GM12878 (cell line): ENCODE measurements around the gene MAGI2. TPM values are rescaled to one million over a fixed set of nuclear protein-coding genes. Genes with fewer than 3 reads are reported as not detected.

Experiments used
- ATAC-seq: fragments of 200-7000 bp; cut with Tn5 transposase; 3 replicates; pipeline ENCODE4 v1.9.1; 2020; ENCODE audit warnings: mild to moderate bottlenecking, moderate library complexity
- BruUV-seq: library from RNA; stranded (reverse); fragments of 400-500 nt; replicated peaks from 2 replicates; lab custom pipeline; 2021; lab: Mats Ljungman, UMichigan
- CTCF ChIA-PET: fragments of 300-600 bp; sonication (Branson Sonifier 250); formaldehyde crosslinking; extraction: SDS; loops from one replicate; lab custom pipeline; 2021; ENCODE audit warnings: inconsistent platforms; lab: Yijun Ruan, JAX
- POLR2A ChIA-PET: fragments of 350-600 bp; formaldehyde crosslinking; extraction: SDS; loops from one replicate; lab custom pipeline; 2021; ENCODE audit warnings: inconsistent platforms; lab: Charles Lee
- RAD21 ChIA-PET: fragments of 300-600 bp; sonication (Branson Sonifier 250); formaldehyde crosslinking; loops from one replicate; lab custom pipeline; 2023; ENCODE audit warnings: antibody characterized with exemption; ENCODE audit not compliant: unreplicated experiment; lab: Charles Lee
- SMC1A ChIA-PET: fragments of 300-600 bp; sonication (Branson Sonifier 250); formaldehyde crosslinking; loops from one replicate; lab custom pipeline; 2023; ENCODE audit not compliant: unreplicated experiment, uncharacterized antibody; lab: Charles Lee
- DNase-seq: peaks from one replicate; pipeline ENCODE4 v3.0.0-alpha.2; 2011; ENCODE audit warnings: low read depth, low spot score
- FAIRE-seq: peaks from 3 replicates; lab custom pipeline; 2011; peaks lifted over from hg19 to GRCh38; lab: Jason Lieb, UNC
- H2AFZ ChIP-seq: 2 replicates; pipeline ENCODE4 v1.6.0; 2011; ENCODE audit warnings: low read depth, low read length, control low read depth; ENCODE audit not compliant: control insufficient read depth
- H3K27ac ChIP-seq: 2 replicates; pipeline ENCODE4 v1.5.1; 2011; ENCODE audit warnings: control low read depth; ENCODE audit not compliant: control insufficient read depth, insufficient read depth
- H3K27me3 ChIP-seq, 2 experiments: replicated peaks in 1 of 2; 2 replicates each; pipeline versions ENCODE4 v1.6.0 to v1.6.1; 2011; ENCODE audit warnings: low read length in 1 of 2; ENCODE audit not compliant: control insufficient read depth in 2 of 2, insufficient read depth in 2 of 2
- H3K36me3 ChIP-seq, 2 experiments: 2 replicates each; pipeline ENCODE4 v1.5.1; 2011; ENCODE audit warnings: low read length in 1 of 2; ENCODE audit not compliant: control insufficient read depth in 2 of 2, insufficient read depth in 2 of 2
- H3K4me1 ChIP-seq: 2 replicates; pipeline ENCODE4 v1.6.1; 2011; ENCODE audit warnings: mild to moderate bottlenecking, low read length, moderate library complexity, mixed read lengths; ENCODE audit not compliant: control insufficient read depth, insufficient read depth
- H3K4me2 ChIP-seq: 2 replicates; pipeline ENCODE4 v1.6.0; 2011; ENCODE audit warnings: control low read depth; ENCODE audit not compliant: control insufficient read depth, insufficient read depth
- H3K4me3 ChIP-seq: fragments of 200-600 bp; sonication (generic); 2 replicates; pipeline ENCODE4 v1.5.1; 2016
- H3K79me2 ChIP-seq: 2 replicates; pipeline ENCODE4 v1.6.0; 2011; ENCODE audit warnings: low read length; ENCODE audit not compliant: control insufficient read depth, insufficient read depth
- H3K9ac ChIP-seq: 2 replicates; pipeline ENCODE4 v1.8.0; 2011; ENCODE audit warnings: low read length, control low read depth, mixed read lengths; ENCODE audit not compliant: control insufficient read depth, insufficient read depth
- H3K9me3 ChIP-seq: replicated peaks from 3 replicates; pipeline ENCODE4 v1.5.1; 2011; ENCODE audit warnings: mild to moderate bottlenecking, low read length; ENCODE audit not compliant: control insufficient read depth, insufficient read depth
- H4K20me1 ChIP-seq: 2 replicates; pipeline ENCODE4 v1.6.0; 2011; ENCODE audit not compliant: control insufficient read depth, insufficient read depth
- EZH2 ChIP-seq: IDR thresholded peaks from 2 replicates; pipeline ENCODE4 v1.6.1; 2012; ENCODE audit warnings: low read depth, mild to moderate bottlenecking, control low read depth, inconsistent platforms, low read length, borderline replicate concordance; ENCODE audit not compliant: control insufficient read depth
- NFIC ChIP-seq: IDR thresholded peaks from 2 replicates; pipeline ENCODE4 v1.6.1; 2012; ENCODE audit warnings: low read depth, mild to moderate bottlenecking, inconsistent platforms, low read length, moderate library complexity
- PML ChIP-seq: IDR thresholded peaks from 2 replicates; pipeline ENCODE4 v1.6.1; 2012; ENCODE audit warnings: low read length, inconsistent platforms
- POLR2A ChIP-seq: IDR thresholded peaks from 2 replicates; pipeline ENCODE4 v1.6.1; 2011; ENCODE audit warnings: low read depth, mild to moderate bottlenecking, low read length
- POLR2AphosphoS5 ChIP-seq: IDR thresholded peaks from 2 replicates; pipeline ENCODE4 v1.6.1; 2011; ENCODE audit warnings: mild to moderate bottlenecking, low read length, inconsistent platforms
- TCF3 ChIP-seq: IDR thresholded peaks from 2 replicates; pipeline ENCODE4 v1.6.1; 2012; ENCODE audit warnings: low read depth, mild to moderate bottlenecking, low read length, borderline replicate concordance; ENCODE audit not compliant: insufficient read depth
- WGBS: methylation state at CpG from one replicate; pipeline ENCODE4 v1.1.6; 2016; ENCODE audit warnings: low lambda C conversion rate; ENCODE audit not compliant: insufficient replicate concordance, insufficient coverage; ENCODE audit errors: missing lambda C conversion rate; 5-methylcytosine and 5-hydroxymethylcytosine counted together
- in situ Hi-C: fragments of 300-500 bp; cut with MboI; formaldehyde crosslinking; loops from 9 replicates; pipeline ENCODE4 v1.14.3; 2018; ENCODE audit warnings: mixed read lengths
- intact Hi-C: fragments of 100-400 bp; cut with micrococcal nuclease; formaldehyde crosslinking; loops from one replicate; pipeline ENCODE4 v1.14.2; 2022; ENCODE audit not compliant: unreplicated experiment
- polyA plus RNA-seq, 11 experiments: library from polyadenylated mRNA; depleted of rRNA in 4 of 11; unstranded in 6 of 11; stranded (reverse) in 5 of 11; fragments of >200 nt; fragmentation: Nextera tagmentation in 4 of 11; fragmentation: Illumina TruSeq in 1 of 11; extraction: Ambion mirVana in 4 of 11; extraction: Trizol in 1 of 11; gene quantifications; 1 replicate in 1 of 11; 2 replicates in 10 of 11; pipeline versions ENCODE4 v1.2.1 to v1.2.3, GENCODE V29; 2011 to 2016; ENCODE audit warnings: inconsistent platforms in 2 of 11, missing spikeins in 2 of 11, low read depth in 1 of 11
- total RNA-seq, 4 experiments: library from RNA; depleted of rRNA in 3 of 4; stranded (reverse); fragments of >200 nt in 3 of 4; fragmentation: Illumina TruSeq in 1 of 4; extraction: Trizol in 1 of 4; gene quantifications; 2 replicates each; pipeline versions ENCODE4 v1.2.1 to v1.2.3, GENCODE V29; 2013 to 2021
- TF ChIP-seq, protein P1 (sequence below): fragments of 450-650 bp; IDR thresholded peaks from 2 replicates; pipeline ENCODE4 v1.6.1; 2017; ENCODE audit warnings: mild to moderate bottlenecking, moderate library complexity
- TF ChIP-seq, protein P2 (sequence below): fragments of 450-650 bp; formaldehyde crosslinking; IDR thresholded peaks from 2 replicates; pipeline ENCODE4 v1.4.0; 2020; ENCODE audit warnings: mild to moderate bottlenecking, moderate library complexity

MAGI2 gene
- total and polyA plus RNA-seq, 10 of the 15 experiments (the other 5 are each of a cell fraction or from before 2014, with no cell fraction given), result 0.01 to 0.31 (median 0.05) TPM; not detected in 2

DNA sequence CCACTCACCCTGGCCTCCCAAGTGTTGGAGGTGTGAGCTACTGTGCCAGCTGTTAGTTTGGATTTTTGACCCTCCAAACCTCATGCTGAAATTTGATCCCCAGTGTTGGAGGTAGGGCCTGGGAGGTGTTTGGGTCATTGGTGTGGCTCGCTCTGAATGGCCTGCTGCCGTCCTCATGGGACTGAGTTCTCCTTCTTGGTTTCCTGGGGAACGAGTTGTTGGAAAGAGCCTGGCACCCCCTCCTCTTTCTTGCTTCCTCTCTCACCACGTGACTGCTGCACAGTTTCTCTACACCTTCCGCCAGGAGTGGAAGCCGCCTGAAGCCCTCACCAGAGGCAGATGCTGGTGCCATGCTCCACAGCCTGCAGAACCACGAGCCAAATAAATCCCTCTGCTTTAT lies 1401.4 kb downstream of the MAGI2 start (continued):
- no peak for TF ChIP-seq PML
- no peak for TF ChIP-seq NFIC

GRCh38 chr7:78047800-78048199 lies 1405.7 kb downstream of the MAGI2 start:
- ChIA-PET RAD21 (no interaction called here), CTCF (interaction anchor here (1.2 kb wide), 1 partner anchor 12 kb away, joined by 3 read pairs; no protein-coding TSS in a partner anchor), POLR2A (no interaction called here), SMC1A (no interaction called here)
- 14% methylated on average over 3 of the region's 3 CpGs for WGBS
- Histone ChIP-seq H3K9ac (no peak overlapping the region), H3K79me2 (no peaks in the 10 kb centered on the region), H3K36me3 (no peaks in the 10 kb centered on the region), H2AFZ (no peak overlapping the region), H4K20me1 (no peaks in the 10 kb centered on the region), H3K27me3 (no peaks in the 10 kb centered on the region; a peak in 1 of 4 replicates), H3K4me1 (no peaks in the 10 kb centered on the region), H3K4me3 (no peak overlapping the region), H3K27ac (no peak overlapping the region), H3K4me2 (no peak overlapping the region), H3K9me3 (no peaks in the 10 kb centered on the region)
- intact Hi-C loops (no loop called here), in situ Hi-C loops (no loop called here)
- BruUV-seq, result no TSS peak
- ATAC-seq (no peak), DNase-seq (no peak), FAIRE-seq (no peak)
- TF ChIP-seq, protein P1, sequence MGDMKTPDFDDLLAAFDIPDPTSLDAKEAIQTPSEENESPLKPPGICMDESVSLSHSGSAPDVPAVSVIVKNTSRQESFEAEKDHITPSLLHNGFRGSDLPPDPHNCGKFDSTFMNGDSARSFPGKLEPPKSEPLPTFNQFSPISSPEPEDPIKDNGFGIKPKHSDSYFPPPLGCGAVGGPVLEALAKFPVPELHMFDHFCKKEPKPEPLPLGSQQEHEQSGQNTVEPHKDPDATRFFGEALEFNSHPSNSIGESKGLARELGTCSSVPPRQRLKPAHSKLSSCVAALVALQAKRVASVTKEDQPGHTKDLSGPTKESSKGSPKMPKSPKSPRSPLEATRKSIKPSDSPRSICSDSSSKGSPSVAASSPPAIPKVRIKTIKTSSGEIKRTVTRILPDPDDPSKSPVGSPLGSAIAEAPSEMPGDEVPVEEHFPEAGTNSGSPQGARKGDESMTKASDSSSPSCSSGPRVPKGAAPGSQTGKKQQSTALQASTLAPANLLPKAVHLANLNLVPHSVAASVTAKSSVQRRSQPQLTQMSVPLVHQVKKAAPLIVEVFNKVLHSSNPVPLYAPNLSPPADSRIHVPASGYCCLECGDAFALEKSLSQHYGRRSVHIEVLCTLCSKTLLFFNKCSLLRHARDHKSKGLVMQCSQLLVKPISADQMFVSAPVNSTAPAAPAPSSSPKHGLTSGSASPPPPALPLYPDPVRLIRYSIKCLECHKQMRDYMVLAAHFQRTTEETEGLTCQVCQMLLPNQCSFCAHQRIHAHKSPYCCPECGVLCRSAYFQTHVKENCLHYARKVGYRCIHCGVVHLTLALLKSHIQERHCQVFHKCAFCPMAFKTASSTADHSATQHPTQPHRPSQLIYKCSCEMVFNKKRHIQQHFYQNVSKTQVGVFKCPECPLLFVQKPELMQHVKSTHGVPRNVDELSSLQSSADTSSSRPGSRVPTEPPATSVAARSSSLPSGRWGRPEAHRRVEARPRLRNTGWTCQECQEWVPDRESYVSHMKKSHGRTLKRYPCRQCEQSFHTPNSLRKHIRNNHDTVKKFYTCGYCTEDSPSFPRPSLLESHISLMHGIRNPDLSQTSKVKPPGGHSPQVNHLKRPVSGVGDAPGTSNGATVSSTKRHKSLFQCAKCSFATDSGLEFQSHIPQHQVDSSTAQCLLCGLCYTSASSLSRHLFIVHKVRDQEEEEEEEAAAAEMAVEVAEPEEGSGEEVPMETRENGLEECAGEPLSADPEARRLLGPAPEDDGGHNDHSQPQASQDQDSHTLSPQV, result no peak
- no peak for TF ChIP-seq POLR2A
- TF ChIP-seq TCF3, result no peak
- TF ChIP-seq, protein P2, sequence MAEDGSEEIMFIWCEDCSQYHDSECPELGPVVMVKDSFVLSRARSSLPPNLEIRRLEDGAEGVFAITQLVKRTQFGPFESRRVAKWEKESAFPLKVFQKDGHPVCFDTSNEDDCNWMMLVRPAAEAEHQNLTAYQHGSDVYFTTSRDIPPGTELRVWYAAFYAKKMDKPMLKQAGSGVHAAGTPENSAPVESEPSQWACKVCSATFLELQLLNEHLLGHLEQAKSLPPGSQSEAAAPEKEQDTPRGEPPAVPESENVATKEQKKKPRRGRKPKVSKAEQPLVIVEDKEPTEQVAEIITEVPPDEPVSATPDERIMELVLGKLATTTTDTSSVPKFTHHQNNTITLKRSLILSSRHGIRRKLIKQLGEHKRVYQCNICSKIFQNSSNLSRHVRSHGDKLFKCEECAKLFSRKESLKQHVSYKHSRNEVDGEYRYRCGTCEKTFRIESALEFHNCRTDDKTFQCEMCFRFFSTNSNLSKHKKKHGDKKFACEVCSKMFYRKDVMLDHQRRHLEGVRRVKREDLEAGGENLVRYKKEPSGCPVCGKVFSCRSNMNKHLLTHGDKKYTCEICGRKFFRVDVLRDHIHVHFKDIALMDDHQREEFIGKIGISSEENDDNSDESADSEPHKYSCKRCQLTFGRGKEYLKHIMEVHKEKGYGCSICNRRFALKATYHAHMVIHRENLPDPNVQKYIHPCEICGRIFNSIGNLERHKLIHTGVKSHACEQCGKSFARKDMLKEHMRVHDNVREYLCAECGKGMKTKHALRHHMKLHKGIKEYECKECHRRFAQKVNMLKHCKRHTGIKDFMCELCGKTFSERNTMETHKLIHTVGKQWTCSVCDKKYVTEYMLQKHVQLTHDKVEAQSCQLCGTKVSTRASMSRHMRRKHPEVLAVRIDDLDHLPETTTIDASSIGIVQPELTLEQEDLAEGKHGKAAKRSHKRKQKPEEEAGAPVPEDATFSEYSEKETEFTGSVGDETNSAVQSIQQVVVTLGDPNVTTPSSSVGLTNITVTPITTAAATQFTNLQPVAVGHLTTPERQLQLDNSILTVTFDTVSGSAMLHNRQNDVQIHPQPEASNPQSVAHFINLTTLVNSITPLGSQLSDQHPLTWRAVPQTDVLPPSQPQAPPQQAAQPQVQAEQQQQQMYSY (CRISPR knock-in tag), result no peak
- TF ChIP-seq EZH2, result no peak
- no peak for TF ChIP-seq POLR2AphosphoS5
